Cardiac fibroblast (primary cell): Measurements from ENCODE around the gene SPDYE4.

Experiments
- DNase-seq, 2 donors: peaks; one replicate each; pipeline versions ENCODE4 v3.0.0 to v3.0.0-alpha.2; 2010; ENCODE audit warnings: low read depth in 2 of 2
- H3K4me3 ChIP-seq, 2 donors: replicated peaks in 1 of 2; 1 replicate in 1 of 2; 2 replicates in 1 of 2; pipeline ENCODE4 v1.5.1; 2011; ENCODE audit warnings: low read depth in 2 of 2, low read length in 2 of 2, mild to moderate bottlenecking in 2 of 2, moderate library complexity in 1 of 2
- TF ChIP-seq, protein P1 (sequence below): IDR thresholded peaks from one replicate; pipeline ENCODE4 v1.5.1; 2011; ENCODE audit warnings: low read depth, mild to moderate bottlenecking, low read length, inconsistent platforms

The SPDYE4 gene

DNA sequence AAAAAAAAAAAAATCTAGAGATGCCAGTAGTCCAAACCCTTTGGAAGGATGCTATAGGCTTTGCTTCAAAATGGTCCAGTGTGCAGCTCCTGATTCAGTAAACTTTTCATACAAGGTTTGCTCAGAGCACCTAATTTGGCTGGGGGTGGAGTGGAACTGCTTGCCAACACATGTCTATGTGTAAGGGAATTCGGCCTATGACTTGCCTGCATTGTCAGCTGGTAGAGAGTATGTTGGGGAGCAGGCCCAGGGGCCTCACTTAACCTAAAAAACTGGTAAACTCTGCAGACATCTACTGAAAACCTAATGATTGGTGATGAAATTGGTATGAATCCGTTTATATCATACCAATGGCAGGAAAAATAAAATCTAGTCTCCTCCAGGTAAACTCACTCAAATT, 42.3 kb upstream of the SPDYE4 start:
- DNase-seq = no peak
- no peak overlapping the region for H3K4me3 ChIP-seq
- TF ChIP-seq, protein P1, sequence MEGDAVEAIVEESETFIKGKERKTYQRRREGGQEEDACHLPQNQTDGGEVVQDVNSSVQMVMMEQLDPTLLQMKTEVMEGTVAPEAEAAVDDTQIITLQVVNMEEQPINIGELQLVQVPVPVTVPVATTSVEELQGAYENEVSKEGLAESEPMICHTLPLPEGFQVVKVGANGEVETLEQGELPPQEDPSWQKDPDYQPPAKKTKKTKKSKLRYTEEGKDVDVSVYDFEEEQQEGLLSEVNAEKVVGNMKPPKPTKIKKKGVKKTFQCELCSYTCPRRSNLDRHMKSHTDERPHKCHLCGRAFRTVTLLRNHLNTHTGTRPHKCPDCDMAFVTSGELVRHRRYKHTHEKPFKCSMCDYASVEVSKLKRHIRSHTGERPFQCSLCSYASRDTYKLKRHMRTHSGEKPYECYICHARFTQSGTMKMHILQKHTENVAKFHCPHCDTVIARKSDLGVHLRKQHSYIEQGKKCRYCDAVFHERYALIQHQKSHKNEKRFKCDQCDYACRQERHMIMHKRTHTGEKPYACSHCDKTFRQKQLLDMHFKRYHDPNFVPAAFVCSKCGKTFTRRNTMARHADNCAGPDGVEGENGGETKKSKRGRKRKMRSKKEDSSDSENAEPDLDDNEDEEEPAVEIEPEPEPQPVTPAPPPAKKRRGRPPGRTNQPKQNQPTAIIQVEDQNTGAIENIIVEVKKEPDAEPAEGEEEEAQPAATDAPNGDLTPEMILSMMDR = no peak

DNA sequence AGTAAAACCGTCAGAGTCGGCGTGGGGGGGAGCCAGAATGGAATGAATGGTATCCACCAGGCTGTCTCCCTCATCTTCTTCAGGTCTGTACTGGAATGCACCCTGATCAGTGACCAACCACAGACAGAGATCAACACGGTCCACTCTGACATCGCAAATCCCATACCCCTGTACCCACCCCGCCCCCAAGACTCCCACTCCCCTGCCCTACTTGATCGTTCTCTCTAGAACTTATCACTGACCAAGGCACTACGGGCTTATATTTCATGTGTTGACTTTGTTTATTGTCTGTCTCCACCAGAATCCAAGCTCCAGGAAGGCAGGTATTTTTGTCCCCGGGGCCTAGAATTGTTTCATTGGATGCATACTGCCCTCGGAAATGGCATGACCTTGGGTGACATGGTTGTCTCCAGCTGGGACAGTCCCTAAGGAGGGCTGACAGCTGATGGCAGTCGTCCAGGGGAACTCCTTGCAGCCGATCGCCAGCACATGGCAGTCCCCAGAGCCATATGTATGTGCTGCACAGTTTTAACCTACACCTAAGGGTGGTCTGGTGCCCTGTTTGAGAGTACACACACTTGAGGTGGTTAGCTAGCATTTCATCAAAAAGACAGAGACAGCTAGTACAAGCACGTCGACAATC, 41.3 kb upstream of the SPDYE4 start:
- H3K4me3 ChIP-seq = no peak overlapping the region
- TF ChIP-seq, protein P1 = no peak
- peak in 1 of 2 donors; percentile 5 for DNase-seq

DNA sequence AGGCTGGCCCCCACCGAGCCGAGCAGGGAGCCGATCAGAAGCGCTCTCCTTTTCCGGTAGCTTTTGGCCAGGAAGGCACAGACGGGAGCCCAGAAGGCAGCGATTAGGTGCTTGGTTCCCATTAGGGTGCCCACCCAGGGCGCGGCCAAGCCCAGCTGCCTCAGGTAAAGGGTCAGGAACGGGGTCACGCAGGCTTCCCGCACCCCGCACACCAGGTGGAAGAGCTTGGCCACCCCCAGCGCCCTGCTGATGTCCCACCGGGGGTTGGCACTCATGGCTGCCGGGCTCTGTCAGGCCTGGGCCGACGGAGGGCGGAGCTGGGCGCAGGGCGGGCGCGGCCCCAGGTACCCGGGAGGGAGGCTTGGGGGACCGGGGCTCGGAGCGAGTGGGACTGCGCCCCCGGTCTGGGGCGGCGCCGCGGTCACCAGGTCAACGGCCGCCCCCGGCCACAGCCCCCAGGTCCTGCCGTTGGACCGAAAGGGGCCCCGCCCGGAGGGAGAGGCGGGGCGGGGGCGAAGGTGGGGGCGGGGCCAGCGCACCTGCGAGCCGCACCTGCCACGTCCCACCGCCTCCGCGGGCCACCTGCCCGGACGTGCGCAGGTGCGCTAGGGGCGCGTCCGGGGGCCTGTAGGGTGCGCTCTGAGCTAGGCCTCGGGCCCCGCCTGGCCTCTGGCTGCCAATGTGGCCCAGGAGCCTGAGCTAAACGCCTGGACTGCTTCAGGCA, 40.7 kb upstream of the SPDYE4 start, which contains the start of gene MFSD6L:
TSS of gene MFSD6L (minus strand) at position 520 of the 724 bp plus-strand sequence. CDS start at position 275, 245 bp downstream.
- TF ChIP-seq, protein P1 = no peak
- H3K4me3 ChIP-seq = no peak within 1 kb of the TSS
- no peak for DNase-seq

DNA sequence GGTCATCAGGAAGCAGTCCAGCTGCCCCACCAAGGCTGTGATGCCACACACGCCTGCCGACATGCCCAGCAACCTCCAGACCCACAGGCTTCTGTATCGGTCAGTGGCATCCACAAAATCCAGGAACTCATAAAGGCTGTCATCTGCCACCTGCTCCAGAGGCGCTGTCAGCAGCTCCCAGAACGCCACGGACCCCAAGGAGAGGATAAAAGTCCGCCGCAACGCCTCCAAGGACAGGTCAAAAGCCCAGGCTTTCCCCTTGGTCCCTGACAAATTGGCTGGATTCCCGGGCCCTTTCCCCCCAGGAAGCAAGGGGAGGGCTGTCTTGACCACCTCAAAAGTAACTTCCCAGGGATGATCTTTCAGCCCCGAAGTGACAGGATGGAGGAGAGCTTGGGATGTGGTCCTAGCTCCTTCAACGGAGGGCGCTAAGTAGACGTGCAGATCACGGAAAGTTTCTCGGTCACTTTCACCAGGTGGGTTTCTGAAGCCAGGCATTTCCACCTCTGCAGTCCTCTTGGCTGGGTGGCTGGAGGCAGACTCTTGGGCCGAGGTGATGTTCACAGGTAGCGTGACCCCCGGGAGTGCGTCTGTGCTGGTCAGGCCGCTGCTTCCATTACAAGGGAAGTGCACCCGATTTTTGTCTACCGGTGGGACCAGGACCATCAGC, 40.0 kb upstream of the SPDYE4 start:
- no peak for DNase-seq

DNA sequence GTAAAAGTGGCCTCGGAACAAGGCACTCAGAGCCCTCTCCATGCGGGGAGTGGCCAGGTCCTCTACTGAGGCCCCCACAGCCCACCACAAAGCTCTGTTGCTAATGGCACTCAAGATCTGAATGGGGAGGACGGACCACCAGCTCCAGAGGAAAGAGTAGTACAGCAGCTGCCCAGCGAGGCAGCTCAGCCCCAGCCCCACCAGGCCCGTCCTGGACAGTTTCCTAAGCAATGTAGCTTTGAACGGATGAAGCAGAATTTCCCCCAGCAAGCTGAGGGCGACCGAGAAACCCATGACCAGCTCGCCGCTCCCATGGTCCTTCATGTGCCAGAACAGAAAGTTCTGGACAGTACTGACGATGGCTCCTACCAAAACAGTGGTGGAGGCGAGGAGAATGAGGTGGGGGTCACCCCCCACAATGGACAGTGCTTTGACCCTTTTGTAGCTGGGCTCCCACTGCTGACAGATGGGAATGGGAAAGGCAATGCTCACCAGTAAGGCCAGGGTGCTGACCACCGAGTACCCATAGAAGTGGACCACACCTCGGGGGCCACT, 39.4 kb upstream of the SPDYE4 start:
- no peak overlapping the region for H3K4me3 ChIP-seq
- TF ChIP-seq, protein P1 = no peak
- no peak for DNase-seq

More for the DNA sequence above, 40.0 kb upstream of the SPDYE4 start:
- TF ChIP-seq, protein P1 = no peak
- no peak overlapping the region for H3K4me3 ChIP-seq

DNA sequence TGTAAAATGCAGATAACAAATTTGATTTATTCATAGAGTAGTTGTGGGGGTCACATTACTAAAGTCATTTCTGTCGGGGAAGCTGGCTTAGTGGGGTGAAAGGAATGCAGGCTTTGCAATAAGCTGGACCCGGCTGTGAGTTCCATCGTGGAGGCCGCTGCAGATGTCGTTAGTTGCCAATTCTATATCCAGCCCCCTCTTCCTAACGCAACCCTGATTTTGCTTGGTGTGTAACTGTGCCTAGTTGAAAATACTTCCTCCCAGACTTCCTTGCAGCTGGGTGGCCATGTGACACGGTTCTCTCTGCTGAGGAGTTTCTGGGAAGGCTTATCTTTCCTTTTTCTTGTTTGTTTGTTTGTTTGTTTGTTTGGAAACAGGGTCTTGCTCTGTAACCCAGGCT, 36.3 kb upstream of the SPDYE4 start:
- H3K4me3 ChIP-seq = no peak overlapping the region
- DNase-seq = peak in 1 of 2 donors; percentile 5
- TF ChIP-seq, protein P1 = no peak
